ENCODE results near the gene ASB13. TPM values are rescaled to one million over a fixed set of nuclear protein-coding genes. Genes with fewer than 3 reads are reported as not detected.
A peak's percentile ranks its signal among the peaks of the same experiment; 100 is the strongest.

Gene ASB13
- total and polyA plus RNA-seq, 2 of the 13 experiments (the other 11 are each of a cell fraction or from before 2014, with no cell fraction given): 9.3 to 15.4 TPM

DNA sequence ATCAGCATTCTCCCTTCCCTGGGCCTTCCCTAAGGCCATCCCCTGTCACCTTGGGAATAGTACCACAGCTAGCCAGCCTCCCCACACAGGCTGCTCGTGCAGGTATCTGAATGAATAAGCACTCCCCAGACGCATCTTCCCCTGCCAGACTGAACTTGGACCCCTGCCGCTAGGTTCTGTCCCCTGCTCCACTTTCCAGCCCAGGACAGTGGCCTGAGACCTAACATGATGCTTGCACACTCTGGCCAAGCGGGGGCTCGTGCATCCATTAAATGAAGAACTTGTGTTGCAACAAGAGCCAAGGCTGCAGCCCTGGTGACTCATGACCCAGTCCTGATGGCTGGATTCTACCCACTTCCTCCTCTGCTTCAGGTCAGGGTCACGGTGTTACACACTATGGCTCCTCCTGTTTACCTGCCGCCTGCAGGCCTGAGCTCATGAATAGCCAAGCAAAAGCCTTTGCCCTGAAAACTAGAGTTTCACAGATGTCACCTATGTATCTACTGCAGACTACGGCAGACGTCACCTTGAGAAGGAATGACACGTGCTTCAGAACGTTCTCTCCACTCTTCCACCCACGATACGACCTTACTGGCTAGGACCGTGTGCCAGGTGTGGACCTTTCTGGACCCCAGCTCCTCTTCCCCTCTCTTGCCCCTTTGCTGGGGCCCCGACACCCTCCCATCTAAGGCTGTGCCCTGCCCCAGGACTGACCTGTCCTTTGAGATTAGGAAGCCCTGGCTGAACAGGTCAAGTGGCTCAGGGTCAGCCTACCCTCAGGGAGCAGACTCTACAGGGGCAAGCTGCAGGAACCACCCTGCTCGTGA is 6.5 kb downstream of the ASB13 start (continued):
- TF ChIP-seq, protein P1, sequence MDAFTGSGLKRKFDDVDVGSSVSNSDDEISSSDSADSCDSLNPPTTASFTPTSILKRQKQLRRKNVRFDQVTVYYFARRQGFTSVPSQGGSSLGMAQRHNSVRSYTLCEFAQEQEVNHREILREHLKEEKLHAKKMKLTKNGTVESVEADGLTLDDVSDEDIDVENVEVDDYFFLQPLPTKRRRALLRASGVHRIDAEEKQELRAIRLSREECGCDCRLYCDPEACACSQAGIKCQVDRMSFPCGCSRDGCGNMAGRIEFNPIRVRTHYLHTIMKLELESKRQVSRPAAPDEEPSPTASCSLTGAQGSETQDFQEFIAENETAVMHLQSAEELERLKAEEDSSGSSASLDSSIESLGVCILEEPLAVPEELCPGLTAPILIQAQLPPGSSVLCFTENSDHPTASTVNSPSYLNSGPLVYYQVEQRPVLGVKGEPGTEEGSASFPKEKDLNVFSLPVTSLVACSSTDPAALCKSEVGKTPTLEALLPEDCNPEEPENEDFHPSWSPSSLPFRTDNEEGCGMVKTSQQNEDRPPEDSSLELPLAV (CRISPR knock-in tag; conservative IDR thresholded peaks at IDR 0.05; ENCODE audit: low read depth): no peak
- TF ChIP-seq ZBTB7B (CRISPR knock-in tag; IDR thresholded peaks at IDR 0.05) (peak; percentile 71; the same call in 1 of the 2 replicates), ZNF768 (CRISPR knock-in tag; IDR thresholded peaks at IDR 0.05) (no peak), RXRB (CRISPR knock-in tag; IDR thresholded peaks at IDR 0.05; ENCODE audit: borderline replicate concordance) (peak; percentile 99), BCL6 (CRISPR knock-in tag; IDR thresholded peaks at IDR 0.05) (peak; percentile 78), TSC22D2 (CRISPR knock-in tag; IDR thresholded peaks at IDR 0.05; ENCODE audit: borderline replicate concordance) (no peak), ZNF230 (CRISPR knock-in tag; IDR thresholded peaks at IDR 0.05) (no peak), TCF7 (IDR thresholded peaks at IDR 0.05; ENCODE audit: low read depth) (no peak; the same call in 1 of the 2 replicates), ZNF333 (CRISPR knock-in tag; IDR thresholded peaks at IDR 0.05; ENCODE audit: borderline replicate concordance) (no peak), WIZ (CRISPR knock-in tag; IDR thresholded peaks at IDR 0.05) (no peak), ZNF75D (CRISPR knock-in tag; IDR thresholded peaks at IDR 0.05; ENCODE audit: borderline replicate concordance) (no peak), TFDP2 (CRISPR knock-in tag; IDR thresholded peaks at IDR 0.05) (peak; percentile 21), HIVEP1 (CRISPR knock-in tag; IDR thresholded peaks at IDR 0.05) (peak; percentile 70; the same call in 1 of the 2 replicates), ZNF776 (CRISPR knock-in tag; IDR thresholded peaks at IDR 0.05) (peak; percentile 89), JUND (CRISPR knock-in tag; IDR thresholded peaks at IDR 0.05) (peak; percentile 93), NR2F2 (IDR thresholded peaks at IDR 0.05; ENCODE audit: borderline replicate concordance, low read depth) (peak; percentile 79; the same call in 1 of the 2 replicates), HDAC6 (IDR thresholded peaks at IDR 0.05; ENCODE audit: low read depth, low read length) (no peak)
- TF ChIP-seq, protein P2, sequence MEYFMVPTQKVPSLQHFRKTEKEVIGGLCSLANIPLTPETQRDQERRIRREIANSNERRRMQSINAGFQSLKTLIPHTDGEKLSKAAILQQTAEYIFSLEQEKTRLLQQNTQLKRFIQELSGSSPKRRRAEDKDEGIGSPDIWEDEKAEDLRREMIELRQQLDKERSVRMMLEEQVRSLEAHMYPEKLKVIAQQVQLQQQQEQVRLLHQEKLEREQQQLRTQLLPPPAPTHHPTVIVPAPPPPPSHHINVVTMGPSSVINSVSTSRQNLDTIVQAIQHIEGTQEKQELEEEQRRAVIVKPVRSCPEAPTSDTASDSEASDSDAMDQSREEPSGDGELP (IDR thresholded peaks at IDR 0.05; ENCODE audit: borderline replicate concordance, low read depth): 0 out of 2 replicates have a peak, but pooled peaks have one; percentile 49
- TF ChIP-seq, protein P3, sequence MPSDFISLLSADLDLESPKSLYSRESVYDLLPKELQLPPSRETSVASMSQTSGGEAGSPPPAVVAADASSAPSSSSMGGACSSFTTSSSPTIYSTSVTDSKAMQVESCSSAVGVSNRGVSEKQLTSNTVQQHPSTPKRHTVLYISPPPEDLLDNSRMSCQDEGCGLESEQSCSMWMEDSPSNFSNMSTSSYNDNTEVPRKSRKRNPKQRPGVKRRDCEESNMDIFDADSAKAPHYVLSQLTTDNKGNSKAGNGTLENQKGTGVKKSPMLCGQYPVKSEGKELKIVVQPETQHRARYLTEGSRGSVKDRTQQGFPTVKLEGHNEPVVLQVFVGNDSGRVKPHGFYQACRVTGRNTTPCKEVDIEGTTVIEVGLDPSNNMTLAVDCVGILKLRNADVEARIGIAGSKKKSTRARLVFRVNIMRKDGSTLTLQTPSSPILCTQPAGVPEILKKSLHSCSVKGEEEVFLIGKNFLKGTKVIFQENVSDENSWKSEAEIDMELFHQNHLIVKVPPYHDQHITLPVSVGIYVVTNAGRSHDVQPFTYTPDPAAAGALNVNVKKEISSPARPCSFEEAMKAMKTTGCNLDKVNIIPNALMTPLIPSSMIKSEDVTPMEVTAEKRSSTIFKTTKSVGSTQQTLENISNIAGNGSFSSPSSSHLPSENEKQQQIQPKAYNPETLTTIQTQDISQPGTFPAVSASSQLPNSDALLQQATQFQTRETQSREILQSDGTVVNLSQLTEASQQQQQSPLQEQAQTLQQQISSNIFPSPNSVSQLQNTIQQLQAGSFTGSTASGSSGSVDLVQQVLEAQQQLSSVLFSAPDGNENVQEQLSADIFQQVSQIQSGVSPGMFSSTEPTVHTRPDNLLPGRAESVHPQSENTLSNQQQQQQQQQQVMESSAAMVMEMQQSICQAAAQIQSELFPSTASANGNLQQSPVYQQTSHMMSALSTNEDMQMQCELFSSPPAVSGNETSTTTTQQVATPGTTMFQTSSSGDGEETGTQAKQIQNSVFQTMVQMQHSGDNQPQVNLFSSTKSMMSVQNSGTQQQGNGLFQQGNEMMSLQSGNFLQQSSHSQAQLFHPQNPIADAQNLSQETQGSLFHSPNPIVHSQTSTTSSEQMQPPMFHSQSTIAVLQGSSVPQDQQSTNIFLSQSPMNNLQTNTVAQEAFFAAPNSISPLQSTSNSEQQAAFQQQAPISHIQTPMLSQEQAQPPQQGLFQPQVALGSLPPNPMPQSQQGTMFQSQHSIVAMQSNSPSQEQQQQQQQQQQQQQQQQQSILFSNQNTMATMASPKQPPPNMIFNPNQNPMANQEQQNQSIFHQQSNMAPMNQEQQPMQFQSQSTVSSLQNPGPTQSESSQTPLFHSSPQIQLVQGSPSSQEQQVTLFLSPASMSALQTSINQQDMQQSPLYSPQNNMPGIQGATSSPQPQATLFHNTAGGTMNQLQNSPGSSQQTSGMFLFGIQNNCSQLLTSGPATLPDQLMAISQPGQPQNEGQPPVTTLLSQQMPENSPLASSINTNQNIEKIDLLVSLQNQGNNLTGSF (CRISPR knock-in tag; IDR thresholded peaks at IDR 0.05): no peak
